ENCODE data around the gene WDR7. TPM values are rescaled to one million over a fixed set of nuclear protein-coding genes. Genes with fewer than 3 reads are reported as not detected.

The WDR7 gene
- total and polyA plus RNA-seq, 5 donors: 7.4 to 32.2 (median 26.7) TPM

DNA sequence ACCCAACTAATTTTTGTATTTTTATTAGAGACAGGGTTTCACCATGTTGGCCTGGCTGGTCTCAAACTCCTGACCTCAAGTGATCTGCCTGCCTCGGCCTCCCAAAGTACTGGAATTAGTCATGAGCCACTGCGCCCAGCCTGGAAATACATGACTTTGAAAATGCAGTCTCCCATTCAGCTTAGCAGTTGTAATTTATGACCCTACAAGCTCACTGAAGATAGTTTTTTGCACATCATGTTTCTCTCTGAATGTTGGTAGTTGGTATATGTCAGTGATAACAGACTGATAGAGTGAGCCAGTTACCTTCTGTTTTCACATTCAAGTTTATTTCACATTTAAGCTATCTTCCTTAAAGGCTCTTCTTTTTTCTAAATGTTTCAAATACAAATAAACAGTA is 7.1 kb downstream of the WDR7 start:
- no peaks in the 10 kb centered on the region for H3K9me3 ChIP-seq (ENCODE audit: control insufficient read depth, low read length)
- 98% methylated on average over 2 of the region's 2 CpGs for WGBS
- no peak for DNase-seq

DNA sequence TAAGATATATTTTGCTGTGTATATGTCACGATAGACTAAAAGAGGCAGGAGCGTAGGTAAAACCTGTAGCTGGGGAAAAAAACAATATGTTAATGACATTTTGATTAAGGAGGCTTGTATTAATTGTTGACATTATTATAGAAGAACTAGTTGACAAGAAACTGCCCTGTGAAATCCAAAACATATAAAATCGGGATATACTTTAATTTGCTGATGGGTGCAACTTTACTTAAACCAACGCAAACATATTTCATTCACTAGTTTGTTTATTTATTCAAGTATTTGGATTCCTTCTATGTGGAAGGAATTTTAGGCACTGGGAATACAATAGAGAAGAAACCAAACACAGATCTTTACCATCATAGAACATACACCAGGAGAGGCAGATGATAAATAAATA is 8.0 kb downstream of the WDR7 start:
- ATAC-seq (no peak), DNase-seq (no peak)
- Histone ChIP-seq H3K27me3 (ENCODE audit: control insufficient read depth, insufficient read depth) (no peaks in the 10 kb centered on the region), H3K27ac (ENCODE audit: low read length) (no peak overlapping the region), H3K4me3 (ENCODE audit: low read length) (no peak overlapping the region), H3K9me3 (ENCODE audit: control insufficient read depth, low read length) (no peaks in the 10 kb centered on the region), H3K4me1 (ENCODE audit: control insufficient read depth, insufficient read depth, low read length) (peaks cover 3% of the 10 kb centered on the region)
- 97% methylated on average over 4 of the region's 4 CpGs for WGBS
- intact Hi-C loops (cut with DNase I): no loop called here

More for the DNA sequence above, 7.1 kb downstream of the WDR7 start:
- H3K4me3 ChIP-seq (ENCODE audit: low read length): no peak overlapping the region
- H3K27ac ChIP-seq (ENCODE audit: low read length): no peak overlapping the region
- intact Hi-C loops (cut with DNase I): no loop called here
- no peak for ATAC-seq
- peaks cover 3% of the 10 kb centered on the region for H3K4me1 ChIP-seq (ENCODE audit: control insufficient read depth, insufficient read depth, low read length)
- H3K27me3 ChIP-seq (ENCODE audit: control insufficient read depth, insufficient read depth): no peaks in the 10 kb centered on the region

DNA sequence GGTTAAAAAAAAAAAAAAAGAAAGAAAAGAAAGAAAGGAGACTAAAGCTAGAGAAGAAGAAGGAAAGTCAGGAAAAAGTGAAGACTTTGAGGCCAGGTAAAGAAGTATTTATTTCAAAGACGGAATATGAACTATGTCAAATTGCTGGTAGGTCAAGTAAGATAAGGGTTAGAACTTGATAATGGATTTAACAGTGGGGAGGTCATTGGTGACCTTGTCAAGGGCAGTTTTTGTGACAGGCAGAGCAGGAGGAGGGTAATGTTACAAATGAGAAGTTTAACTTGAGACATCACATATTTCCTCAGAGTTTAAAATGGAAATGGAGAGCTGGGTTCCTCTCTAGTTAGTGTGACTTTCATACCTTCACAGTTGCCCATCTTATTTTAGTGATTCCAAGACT is 9.5 kb downstream of the WDR7 start:
- H3K9me3 ChIP-seq (ENCODE audit: control insufficient read depth, low read length): no peaks in the 10 kb centered on the region
- H3K4me3 ChIP-seq (ENCODE audit: low read length): no peak overlapping the region
- intact Hi-C loops (cut with DNase I): no loop called here
- 72% methylated on average over 1 of the region's 1 CpG for WGBS
- ATAC-seq (no peak), DNase-seq (no peak)
- H3K27me3 ChIP-seq (ENCODE audit: control insufficient read depth, insufficient read depth): no peaks in the 10 kb centered on the region
- H3K27ac ChIP-seq (ENCODE audit: low read length): no peak overlapping the region
- peaks cover 1% of the 10 kb centered on the region for H3K4me1 ChIP-seq (ENCODE audit: control insufficient read depth, insufficient read depth, low read length)

DNA sequence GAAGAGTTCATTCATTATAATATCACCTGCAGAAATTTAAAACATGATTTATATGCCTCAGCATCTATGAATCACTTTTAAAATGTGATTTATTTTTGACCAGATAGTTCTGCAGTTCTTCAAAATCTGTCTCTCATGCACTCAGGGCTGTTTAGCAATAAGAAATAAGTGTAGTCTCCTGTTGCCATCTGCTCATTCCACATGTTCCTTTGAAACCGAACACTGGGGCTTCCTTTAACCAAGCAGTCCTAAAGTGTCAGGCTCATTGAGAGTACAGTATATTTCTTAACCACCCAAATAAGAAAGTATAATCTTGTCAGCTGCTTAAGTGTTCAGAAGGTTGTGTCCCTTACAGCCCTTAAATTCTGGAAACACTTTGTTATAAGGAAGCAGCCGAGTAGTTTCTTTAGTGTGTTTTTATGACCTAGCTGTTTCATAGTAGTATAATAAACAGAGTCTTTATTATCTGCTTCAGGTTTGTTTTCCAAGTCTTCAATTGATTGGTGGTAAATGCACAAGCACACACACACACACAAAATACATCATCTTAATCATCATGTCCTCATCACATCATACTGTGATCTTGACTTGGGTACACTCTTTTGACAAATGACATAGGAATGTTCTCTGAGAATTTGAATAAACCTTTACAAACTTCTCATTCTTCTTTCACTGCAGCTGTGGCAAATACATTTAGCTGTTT is 10.4 kb downstream of the WDR7 start:
- Histone ChIP-seq H3K9me3 (ENCODE audit: control insufficient read depth, low read length) (no peaks in the 10 kb centered on the region), H3K4me1 (ENCODE audit: control insufficient read depth, insufficient read depth, low read length) (peaks cover 1% of the 10 kb centered on the region), H3K4me3 (ENCODE audit: low read length) (no peak overlapping the region), H3K27ac (ENCODE audit: low read length) (no peak overlapping the region), H3K27me3 (ENCODE audit: control insufficient read depth, insufficient read depth) (no peaks in the 10 kb centered on the region)
- DNase-seq: no peak
- ATAC-seq: no peak
- 44% methylated on average over 2 of the region's 2 CpGs for WGBS
- intact Hi-C loops (cut with DNase I): no loop called here

DNA sequence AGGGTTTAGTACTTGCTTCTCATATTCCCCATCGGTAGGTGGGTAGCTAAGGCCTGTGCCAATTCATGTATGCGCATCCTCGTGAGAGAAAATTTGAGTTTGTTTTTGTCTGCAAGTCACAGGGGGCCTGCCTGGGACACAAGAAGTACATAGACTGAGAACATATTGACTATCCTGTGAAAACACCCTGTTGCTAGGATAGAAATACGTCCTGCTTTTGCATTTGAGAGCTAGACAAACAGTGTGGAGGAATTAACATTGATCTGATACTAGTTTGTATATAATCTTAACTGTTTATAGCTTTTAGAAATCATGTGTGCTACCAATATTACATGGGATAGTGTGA is 10.9 kb downstream of the WDR7 start:
- H3K27ac ChIP-seq (ENCODE audit: low read length): no peak overlapping the region
- intact Hi-C loops (cut with DNase I): no loop called here
- no peaks in the 10 kb centered on the region for H3K27me3 ChIP-seq (ENCODE audit: control insufficient read depth, insufficient read depth)
- no peaks in the 10 kb centered on the region for H3K9me3 ChIP-seq (ENCODE audit: control insufficient read depth, low read length)
- ATAC-seq (no peak), DNase-seq (no peak)
- WGBS: 47% methylated on average over 4 of the region's 4 CpGs
- peaks cover 1% of the 10 kb centered on the region for H3K4me1 ChIP-seq (ENCODE audit: control insufficient read depth, insufficient read depth, low read length)
- H3K4me3 ChIP-seq (ENCODE audit: low read length): no peak overlapping the region

DNA sequence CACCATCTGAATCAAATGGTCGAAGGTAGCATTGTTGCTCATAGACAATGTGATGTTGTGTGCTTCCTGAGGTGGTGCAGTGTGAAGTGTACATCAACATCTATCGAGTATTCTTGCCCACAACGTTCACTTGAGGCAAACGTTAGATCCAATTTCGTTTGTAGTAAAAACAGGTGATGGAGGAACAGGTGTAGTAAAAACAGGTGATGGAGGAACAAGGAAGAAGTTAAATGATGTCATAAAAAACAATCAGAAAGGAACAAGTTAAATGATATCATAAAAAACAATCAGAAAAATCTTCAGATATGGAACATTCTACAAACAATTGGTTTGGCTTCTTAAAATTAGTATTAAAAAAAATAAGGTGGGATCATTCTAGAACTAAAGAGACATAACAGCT is 11.3 kb downstream of the WDR7 start:
- 86% methylated on average over 5 of the region's 5 CpGs for WGBS

DNA sequence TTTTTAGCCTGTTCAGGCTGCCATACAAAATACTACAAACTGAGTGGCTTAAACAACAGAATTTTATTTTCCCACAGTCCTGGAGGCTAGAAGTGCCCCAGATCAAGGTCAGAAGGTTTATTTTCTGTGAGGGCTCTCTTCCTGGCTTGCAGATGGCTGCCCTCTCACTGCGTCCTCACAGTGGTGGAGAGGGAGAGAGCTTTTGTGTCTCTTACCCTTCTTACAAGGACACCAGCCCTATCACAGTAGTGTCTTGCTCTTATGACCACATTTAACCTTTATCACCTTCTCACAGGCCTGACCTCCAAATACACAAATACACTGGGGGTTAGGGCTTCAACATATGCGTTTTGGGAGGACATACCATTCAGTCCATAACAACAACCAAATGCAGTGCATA is 11.7 kb downstream of the WDR7 start:
- intact Hi-C loops (cut with DNase I): no loop called here
- 88% methylated on average over 2 of the region's 2 CpGs for WGBS
- DNase-seq (no peak), ATAC-seq (peak in 1 of 2 donors; percentile 19)
- Histone ChIP-seq H3K4me1 (ENCODE audit: control insufficient read depth, insufficient read depth, low read length) (peaks cover 1% of the 10 kb centered on the region), H3K27ac (ENCODE audit: low read length) (no peak overlapping the region), H3K27me3 (ENCODE audit: control insufficient read depth, insufficient read depth) (no peaks in the 10 kb centered on the region), H3K4me3 (ENCODE audit: low read length) (no peak overlapping the region), H3K9me3 (ENCODE audit: control insufficient read depth, low read length) (no peaks in the 10 kb centered on the region)

More for the DNA sequence above, 11.3 kb downstream of the WDR7 start:
- H3K4me1 ChIP-seq (ENCODE audit: control insufficient read depth, insufficient read depth, low read length): peaks cover 1% of the 10 kb centered on the region
- intact Hi-C loops (cut with DNase I): no loop called here
- no peaks in the 10 kb centered on the region for H3K9me3 ChIP-seq (ENCODE audit: control insufficient read depth, low read length)
- no peak overlapping the region for H3K4me3 ChIP-seq (ENCODE audit: low read length)
- no peaks in the 10 kb centered on the region for H3K27me3 ChIP-seq (ENCODE audit: control insufficient read depth, insufficient read depth)
- ATAC-seq: no peak
- DNase-seq: no peak
- H3K27ac ChIP-seq (ENCODE audit: low read length): no peak overlapping the region

DNA sequence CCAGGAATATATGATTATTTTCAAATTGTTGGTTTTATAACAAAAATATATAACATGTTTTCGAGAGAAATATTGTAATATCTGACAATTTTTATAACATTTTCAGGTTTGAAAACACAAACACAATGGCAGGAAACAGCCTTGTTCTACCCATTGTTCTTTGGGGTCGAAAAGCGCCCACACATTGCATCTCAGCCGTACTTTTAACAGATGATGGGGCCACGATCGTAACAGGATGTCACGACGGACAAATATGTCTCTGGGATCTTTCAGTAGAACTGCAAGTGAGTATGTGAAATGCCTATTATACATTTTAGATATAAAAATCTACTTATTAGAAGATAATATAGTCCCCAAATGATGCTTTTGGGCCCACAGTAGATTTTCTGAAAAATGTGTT is 21.2 kb downstream of the WDR7 start:
- Histone ChIP-seq H3K27me3 (ENCODE audit: control insufficient read depth, insufficient read depth) (no peaks in the 10 kb centered on the region), H3K4me3 (ENCODE audit: low read length) (no peak overlapping the region), H3K9me3 (ENCODE audit: control insufficient read depth, low read length) (no peaks in the 10 kb centered on the region), H3K4me1 (ENCODE audit: control insufficient read depth, insufficient read depth, low read length) (peaks cover 2% of the 10 kb centered on the region), H3K27ac (ENCODE audit: low read length) (no peak overlapping the region)
- intact Hi-C loops (cut with DNase I): no loop called here
- 63% methylated on average over 8 of the region's 8 CpGs for WGBS
- DNase-seq: no peak
- ATAC-seq: no peak

DNA sequence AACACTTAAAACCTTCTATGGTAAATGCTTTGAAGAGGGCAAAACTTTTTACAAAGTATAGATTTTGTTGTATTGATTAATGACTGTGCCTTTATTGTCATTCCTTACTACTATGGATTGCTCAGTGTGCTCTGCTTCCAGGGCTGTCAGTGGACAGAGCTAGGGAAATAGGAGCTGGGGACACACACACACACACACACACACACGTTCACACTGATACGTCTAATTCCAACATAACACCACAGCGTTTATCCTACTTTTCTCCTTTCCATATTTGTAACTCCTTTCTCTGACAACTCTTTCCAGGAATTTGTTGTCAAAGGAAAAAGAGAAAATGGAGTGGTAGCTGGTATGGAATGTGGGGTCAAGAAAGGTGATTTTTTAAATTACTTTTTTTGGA is 21.8 kb downstream of the WDR7 start:
- ATAC-seq (no peak), DNase-seq (no peak)
- H3K4me1 ChIP-seq (ENCODE audit: control insufficient read depth, insufficient read depth, low read length): peaks cover 2% of the 10 kb centered on the region
- WGBS: 54% methylated on average over 3 of the region's 3 CpGs
- H3K27ac ChIP-seq (ENCODE audit: low read length): no peak overlapping the region
- intact Hi-C loops (cut with DNase I): no loop called here
- H3K9me3 ChIP-seq (ENCODE audit: control insufficient read depth, low read length): no peaks in the 10 kb centered on the region
- no peak overlapping the region for H3K4me3 ChIP-seq (ENCODE audit: low read length)
- H3K27me3 ChIP-seq (ENCODE audit: control insufficient read depth, insufficient read depth): no peaks in the 10 kb centered on the region

DNA sequence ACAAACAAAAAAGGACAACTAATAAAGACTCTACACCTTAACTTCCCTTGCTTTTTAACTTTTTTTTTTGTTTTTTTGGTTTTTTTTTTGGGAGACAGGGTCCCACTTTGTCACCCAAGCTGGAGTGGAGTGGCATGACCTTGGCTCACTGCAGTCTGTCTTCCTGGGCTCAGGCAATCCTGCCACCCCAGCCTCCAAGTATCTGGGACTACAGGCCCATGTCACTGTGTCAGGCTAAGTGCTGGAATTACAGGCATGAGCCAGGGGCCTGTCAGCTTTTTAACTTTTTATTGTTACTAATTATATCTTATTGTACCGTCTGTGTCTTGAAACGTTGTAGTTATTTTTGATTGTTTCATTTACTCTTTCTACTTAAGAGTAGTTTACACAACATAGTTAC is 25.5 kb downstream of the WDR7 start:
- peaks cover 2% of the 10 kb centered on the region for H3K4me1 ChIP-seq (ENCODE audit: control insufficient read depth, insufficient read depth, low read length)
- H3K4me3 ChIP-seq (ENCODE audit: low read length): no peak overlapping the region
- no peak overlapping the region for H3K27ac ChIP-seq (ENCODE audit: low read length)
- ATAC-seq: peak in 1 of 2 donors; percentile 47
- H3K27me3 ChIP-seq (ENCODE audit: control insufficient read depth, insufficient read depth): no peaks in the 10 kb centered on the region
- 58% methylated on average over 2 of the region's 2 CpGs for WGBS
- intact Hi-C loops (cut with DNase I): no loop called here
- no peaks in the 10 kb centered on the region for H3K9me3 ChIP-seq (ENCODE audit: control insufficient read depth, low read length)
- no peak for DNase-seq

DNA sequence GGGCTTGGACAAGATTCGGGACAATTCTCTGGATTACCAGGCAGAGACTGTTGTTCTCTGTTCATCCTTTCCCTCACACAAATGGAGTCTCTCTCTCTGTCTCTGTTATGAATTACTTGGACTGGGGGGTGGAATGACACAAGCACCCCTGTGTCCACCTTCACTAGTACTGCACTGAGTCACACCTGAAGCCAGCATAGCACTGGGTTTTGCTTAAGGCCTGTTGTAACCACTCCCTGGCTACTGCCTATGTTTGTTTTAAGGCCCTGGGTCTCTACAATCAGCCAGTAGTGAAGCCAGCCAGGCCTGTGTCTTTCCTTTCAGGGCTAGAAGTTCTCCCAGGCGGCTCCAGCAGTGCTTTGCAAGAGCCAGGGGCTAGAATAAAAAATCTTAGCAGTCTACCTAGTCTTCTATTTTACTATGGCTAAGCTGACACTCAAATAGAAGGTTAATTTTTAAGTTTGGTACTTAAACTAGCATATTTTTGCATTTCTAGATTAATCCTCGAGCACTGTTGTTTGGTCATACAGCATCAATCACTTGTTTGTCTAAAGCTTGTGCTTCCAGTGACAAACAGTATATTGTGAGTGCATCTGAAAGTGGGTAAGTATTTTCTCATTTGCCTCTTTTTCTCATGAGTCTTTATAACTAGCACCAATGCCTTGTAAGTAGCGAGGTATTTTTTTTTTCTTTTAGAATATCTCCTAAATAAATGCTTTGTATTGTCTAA is 27.8 kb downstream of the WDR7 start:
- Histone ChIP-seq H3K4me1 (ENCODE audit: control insufficient read depth, insufficient read depth, low read length) (no peaks in the 10 kb centered on the region), H3K9me3 (ENCODE audit: control insufficient read depth, low read length) (no peaks in the 10 kb centered on the region), H3K27ac (ENCODE audit: low read length) (no peak overlapping the region), H3K4me3 (ENCODE audit: low read length) (no peak overlapping the region), H3K27me3 (ENCODE audit: control insufficient read depth, insufficient read depth) (no peaks in the 10 kb centered on the region)
- intact Hi-C loops (cut with DNase I): no loop called here
- ATAC-seq (no peak), DNase-seq (no peak)
- 91% methylated on average over 4 of the region's 4 CpGs for WGBS
